Uterus (tissue), 4 donors: ENCODE results near the gene COA8. TPM values are rescaled to one million over a fixed set of nuclear protein-coding genes. Genes with fewer than 3 reads are reported as not detected.

Source experiments
- DNase-seq, 2 donors: peaks; one replicate each; pipeline ENCODE4 v3.0.0-alpha.2; 2019 to 2020
- H3K27ac ChIP-seq, 2 donors: fragments of 200-600 bp; sonication (generic); 1 replicate in 1 of 2; 2 replicates in 1 of 2; pipeline ENCODE4 v1.5.1; 2016 to 2018
- H3K27me3 ChIP-seq, 2 donors: fragments of 200-600 bp; sonication (generic); one replicate each; pipeline ENCODE4 v1.5.1; 2018 to 2019; ENCODE audit warnings: control low read depth in 1 of 2
- H3K36me3 ChIP-seq, 2 donors: fragments of 200-600 bp; sonication (generic); one replicate each; pipeline ENCODE4 v1.5.1; 2019; ENCODE audit warnings: control low read depth in 1 of 2
- H3K4me1 ChIP-seq, 2 donors: fragments of 200-600 bp; sonication (generic); one replicate each; pipeline ENCODE4 v1.5.1; 2018 to 2019; ENCODE audit warnings: control low read depth in 1 of 2
- H3K4me3 ChIP-seq, 2 donors: fragments of 200-600 bp; sonication (generic); 1 replicate in 1 of 2; 2 replicates in 1 of 2; pipeline ENCODE4 v1.5.1; 2018 to 2019; ENCODE audit warnings: mild to moderate bottlenecking in 1 of 2
- H3K9me3 ChIP-seq, 2 donors: fragments of 200-600 bp; sonication (generic); one replicate each; pipeline ENCODE4 v1.5.1; 2019; ENCODE audit warnings: control low read depth in 1 of 2
- POLR2A ChIP-seq, 2 donors: fragments of 450-650 bp; IDR thresholded peaks; one replicate each; pipeline ENCODE4 v1.6.1; 2016; ENCODE audit warnings: antibody characterized with exemption in 2 of 2, mild to moderate bottlenecking in 1 of 2, moderate library complexity in 1 of 2
- intact Hi-C: fragments of 100-400 bp; cut with DNase I; formaldehyde crosslinking; loops from one replicate; pipeline ENCODE4 v1.15.1; 2023; ENCODE audit warnings: low total_unique reads
- total RNA-seq, 4 donors: library from RNA; depleted of rRNA in 3 of 4; stranded (reverse); fragments of >200 nt in 3 of 4; gene quantifications; one replicate each; pipeline versions ENCODE4 v1.1.0 to v1.2.4, GENCODE V29; 2014 to 2023
- TF ChIP-seq, protein P1 (sequence below), 4 experiments: fragments of 200-600 bp in 2 of 4; fragments of 450-650 bp in 2 of 4; sonication (generic) in 2 of 4; IDR thresholded peaks; one replicate each; pipeline ENCODE4 v1.5.1; 2016 to 2019; ENCODE audit warnings: antibody characterized with exemption in 4 of 4, mild to moderate bottlenecking in 2 of 4, moderate library complexity in 1 of 4
- donor health status: DM: yes; HTN: yes; CAD: no.

Gene COA8
- total RNA-seq, 4 donors from 2014 or later, result 26.9 to 51.5 (median 31.6) TPM; not detected in 1

DNA sequence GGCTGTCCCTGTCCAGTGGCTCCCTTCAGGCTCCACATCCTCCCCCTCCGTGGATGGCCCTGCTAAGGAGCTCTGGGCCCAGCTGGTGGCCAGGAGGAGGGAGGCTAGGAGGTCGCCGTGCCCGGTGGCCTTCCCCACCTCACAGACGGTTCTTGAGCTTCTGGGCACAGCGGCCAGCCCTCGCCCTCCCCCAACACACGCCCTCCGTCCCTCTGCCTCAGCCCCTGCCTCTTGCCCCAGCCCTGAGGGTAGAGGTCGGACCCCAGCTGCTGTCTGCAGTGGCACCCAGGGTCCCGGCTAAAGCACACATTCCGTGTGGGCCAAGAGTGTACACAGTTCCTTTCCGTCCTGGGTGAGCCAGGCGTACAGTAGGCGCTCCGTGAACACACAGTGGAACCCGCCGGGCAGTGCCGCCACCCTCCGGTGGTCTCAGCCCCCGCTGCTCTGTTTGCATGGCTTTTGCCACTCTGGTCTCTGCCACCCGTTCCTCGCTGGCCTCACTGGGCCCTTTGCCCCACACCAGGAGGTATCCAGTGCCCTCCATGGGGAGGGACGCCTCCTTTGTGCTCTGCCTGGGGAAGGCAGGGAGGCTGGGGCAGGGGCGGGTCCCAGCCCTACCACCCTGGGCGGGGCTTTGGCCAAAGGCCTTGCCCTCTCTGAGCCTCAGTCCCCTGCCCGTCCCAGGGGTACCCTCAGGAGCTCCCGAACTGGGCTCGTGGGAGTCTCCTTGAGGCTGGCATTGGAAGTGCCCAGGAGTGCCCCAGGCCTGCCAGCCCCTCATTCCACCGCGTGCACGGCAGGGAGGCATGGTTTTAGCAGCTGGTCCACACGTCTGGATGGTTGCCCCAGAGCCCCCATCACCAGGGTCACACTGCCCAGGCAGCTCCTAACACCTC is 20.8 kb upstream of the COA8 start:
- H3K4me1 ChIP-seq, result peaks cover 13 to 59% of the 10 kb centered on the region in 2 donors
- TF ChIP-seq, protein P1, sequence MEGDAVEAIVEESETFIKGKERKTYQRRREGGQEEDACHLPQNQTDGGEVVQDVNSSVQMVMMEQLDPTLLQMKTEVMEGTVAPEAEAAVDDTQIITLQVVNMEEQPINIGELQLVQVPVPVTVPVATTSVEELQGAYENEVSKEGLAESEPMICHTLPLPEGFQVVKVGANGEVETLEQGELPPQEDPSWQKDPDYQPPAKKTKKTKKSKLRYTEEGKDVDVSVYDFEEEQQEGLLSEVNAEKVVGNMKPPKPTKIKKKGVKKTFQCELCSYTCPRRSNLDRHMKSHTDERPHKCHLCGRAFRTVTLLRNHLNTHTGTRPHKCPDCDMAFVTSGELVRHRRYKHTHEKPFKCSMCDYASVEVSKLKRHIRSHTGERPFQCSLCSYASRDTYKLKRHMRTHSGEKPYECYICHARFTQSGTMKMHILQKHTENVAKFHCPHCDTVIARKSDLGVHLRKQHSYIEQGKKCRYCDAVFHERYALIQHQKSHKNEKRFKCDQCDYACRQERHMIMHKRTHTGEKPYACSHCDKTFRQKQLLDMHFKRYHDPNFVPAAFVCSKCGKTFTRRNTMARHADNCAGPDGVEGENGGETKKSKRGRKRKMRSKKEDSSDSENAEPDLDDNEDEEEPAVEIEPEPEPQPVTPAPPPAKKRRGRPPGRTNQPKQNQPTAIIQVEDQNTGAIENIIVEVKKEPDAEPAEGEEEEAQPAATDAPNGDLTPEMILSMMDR (IDR thresholded peaks at IDR 0.05), result no peak
- no peak for TF ChIP-seq POLR2A (IDR thresholded peaks at IDR 0.05)
- intact Hi-C loops, result no loop called here
- no peak overlapping the region for H3K4me3 ChIP-seq
- no peaks in the 10 kb centered on the region for H3K9me3 ChIP-seq
- DNase-seq, result no peak
- no peaks in the 10 kb centered on the region for H3K27me3 ChIP-seq
- H3K36me3 ChIP-seq, result no peaks in the 10 kb centered on the region
- H3K27ac ChIP-seq, result peak overlapping the region; percentile 66 to 90

DNA sequence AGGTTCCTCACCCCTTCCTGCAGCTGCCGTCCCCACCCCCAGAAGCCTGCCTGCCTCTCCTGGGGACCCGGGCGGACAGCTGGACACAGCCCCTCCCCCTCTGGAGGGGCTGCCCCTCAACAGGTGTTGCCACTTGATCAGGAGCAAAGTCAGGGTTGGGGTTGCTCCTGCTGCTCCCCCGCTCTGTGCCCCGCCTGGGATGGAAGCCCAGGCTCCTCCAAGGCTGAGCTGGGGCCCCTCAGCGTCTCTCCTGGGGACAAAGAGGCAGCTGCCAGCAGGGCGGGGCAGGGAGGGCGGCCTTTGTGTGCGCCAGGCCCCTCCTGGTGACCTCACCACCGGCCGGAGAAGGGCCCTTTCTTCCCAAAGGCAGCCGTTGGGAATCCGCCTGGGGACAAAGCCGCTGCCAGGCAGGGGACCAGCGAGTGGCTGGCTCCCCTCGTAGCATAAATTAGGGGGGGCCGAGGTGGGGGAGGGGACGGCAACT is 20.1 kb upstream of the COA8 start:
- Histone ChIP-seq H3K4me1 (peaks cover 13 to 59% of the 10 kb centered on the region in 2 donors), H3K9me3 (no peaks in the 10 kb centered on the region), H3K4me3 (no peak overlapping the region), H3K27ac (peak overlapping the region; percentile 66 to 90), H3K36me3 (no peaks in the 10 kb centered on the region), H3K27me3 (no peaks in the 10 kb centered on the region)
- intact Hi-C loops, result no loop called here
- peak in 1 of 2 donors; percentile 67 for DNase-seq
- TF ChIP-seq, protein P1 (IDR thresholded peaks at IDR 0.05), result no peak
- TF ChIP-seq POLR2A (IDR thresholded peaks at IDR 0.05), result no peak

DNA sequence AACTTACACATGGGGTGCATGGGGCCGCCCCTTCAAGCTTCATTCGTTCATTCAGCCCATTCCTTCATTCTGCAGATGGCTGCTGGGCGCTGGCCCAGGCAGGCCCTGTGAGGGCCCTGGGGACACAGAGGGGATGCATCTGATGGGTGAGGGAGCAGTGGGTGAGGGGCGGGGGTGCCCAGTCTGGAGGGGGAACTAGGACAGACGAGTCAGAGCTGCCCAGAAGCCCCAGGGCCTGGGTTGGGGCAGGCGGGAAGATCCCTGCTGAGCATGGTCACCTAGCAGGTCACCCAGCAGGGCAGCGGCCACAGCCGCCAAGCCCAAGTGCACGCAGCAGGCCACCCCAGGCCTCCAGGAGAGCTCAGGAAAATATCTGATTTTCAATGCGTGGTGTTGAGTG is 19.6 kb upstream of the COA8 start:
- no peak for DNase-seq
- Histone ChIP-seq H3K36me3 (no peaks in the 10 kb centered on the region), H3K9me3 (no peaks in the 10 kb centered on the region), H3K27me3 (no peaks in the 10 kb centered on the region), H3K4me3 (no peak overlapping the region), H3K4me1 (peaks cover 13 to 59% of the 10 kb centered on the region in 2 donors), H3K27ac (peak overlapping the region; percentile 66 to 90)
- no peak for TF ChIP-seq POLR2A (IDR thresholded peaks at IDR 0.05)
- TF ChIP-seq, protein P1 (IDR thresholded peaks at IDR 0.05), result no peak
- intact Hi-C loops, result no loop called here

DNA sequence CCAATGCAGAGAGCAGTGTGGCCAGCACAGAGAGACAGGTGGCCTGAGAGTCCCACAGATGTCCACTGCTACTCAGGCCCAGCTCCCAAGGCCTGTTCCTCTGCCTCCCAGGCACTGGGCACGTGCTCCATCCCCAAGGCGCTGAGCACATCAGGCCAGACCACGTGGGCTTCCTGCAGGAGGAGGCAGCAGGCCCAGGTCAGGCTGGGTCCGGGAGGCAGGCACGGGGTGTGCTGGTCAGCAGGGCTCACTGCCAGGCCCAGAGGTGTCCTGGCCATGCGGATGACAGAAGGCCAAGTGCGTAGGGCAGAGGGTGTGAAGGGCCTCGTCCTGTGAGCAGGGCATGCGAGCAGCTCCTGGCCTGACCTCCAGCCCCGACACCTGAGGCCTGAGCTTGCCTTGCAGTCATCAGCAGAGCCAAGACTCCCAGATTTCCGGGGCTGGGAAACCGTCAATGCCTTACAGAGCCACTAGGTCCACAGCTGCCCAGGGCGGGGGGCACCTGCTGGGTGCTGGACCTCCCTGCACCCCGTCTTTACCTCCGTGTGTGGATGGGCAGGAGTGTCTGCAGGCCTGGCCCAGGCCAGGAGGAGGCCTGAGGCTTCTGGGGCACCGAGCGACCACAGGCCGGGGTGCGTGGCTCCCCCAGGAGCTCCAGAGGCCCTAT is 18.9 kb upstream of the COA8 start:
- no peaks in the 10 kb centered on the region for H3K9me3 ChIP-seq
- H3K4me1 ChIP-seq, result peaks cover 13 to 53% of the 10 kb centered on the region in 2 donors
- H3K27ac ChIP-seq, result peak overlapping the region; percentile 66 to 90
- H3K27me3 ChIP-seq, result no peaks in the 10 kb centered on the region
- intact Hi-C loops, result loop anchor here (2.0 kb wide), 1 partner anchor 23 kb away; no protein-coding TSS in a partner anchor
- no peaks in the 10 kb centered on the region for H3K36me3 ChIP-seq
- no peak for TF ChIP-seq POLR2A (IDR thresholded peaks at IDR 0.05)
- TF ChIP-seq, protein P1 (IDR thresholded peaks at IDR 0.05), result no peak
- DNase-seq, result peak in 1 of 2 donors; percentile 45
- no peak overlapping the region for H3K4me3 ChIP-seq
